ENCODE measurements around the gene WIPI1.

DNA sequence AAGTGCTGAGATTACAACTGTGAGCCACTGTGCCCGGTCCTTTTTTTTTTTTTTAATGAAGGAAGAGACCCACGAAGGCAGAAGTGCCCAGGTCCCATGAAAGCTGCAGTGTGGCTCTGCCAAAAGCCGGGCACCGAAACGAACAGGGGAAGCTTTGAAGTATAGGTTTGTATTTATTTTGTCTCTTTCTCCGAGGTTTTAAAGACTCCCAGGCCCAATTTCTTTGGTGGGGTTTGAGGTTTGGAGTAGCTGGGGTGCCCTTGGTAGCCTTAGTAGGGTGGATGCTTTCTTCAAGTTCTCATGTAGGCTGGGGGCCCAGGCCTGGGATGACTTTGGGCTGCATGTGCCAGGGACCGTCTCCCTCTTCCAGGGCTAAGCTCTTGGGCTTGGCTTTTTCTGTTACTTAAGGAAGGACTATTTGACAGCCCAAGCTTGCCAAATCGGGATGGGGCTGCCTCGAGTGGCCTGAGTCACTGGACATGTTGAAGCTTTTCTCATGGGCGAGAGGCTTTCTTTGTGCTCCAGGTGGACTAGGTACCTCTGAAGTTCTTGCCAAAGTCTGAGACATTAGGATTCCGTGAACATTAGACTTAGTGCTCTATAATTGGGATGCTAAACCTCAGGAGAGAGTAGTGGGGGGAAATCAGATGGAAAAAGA is 66.3 kb downstream of the WIPI1 start:
- no peak for TF ChIP-seq REST (IDR thresholded peaks at IDR 0.05; ENCODE audit: insufficient read depth in 1 of 2, low read depth in 2 of 2, low read length in 1 of 2)
- TF ChIP-seq, protein P1, sequence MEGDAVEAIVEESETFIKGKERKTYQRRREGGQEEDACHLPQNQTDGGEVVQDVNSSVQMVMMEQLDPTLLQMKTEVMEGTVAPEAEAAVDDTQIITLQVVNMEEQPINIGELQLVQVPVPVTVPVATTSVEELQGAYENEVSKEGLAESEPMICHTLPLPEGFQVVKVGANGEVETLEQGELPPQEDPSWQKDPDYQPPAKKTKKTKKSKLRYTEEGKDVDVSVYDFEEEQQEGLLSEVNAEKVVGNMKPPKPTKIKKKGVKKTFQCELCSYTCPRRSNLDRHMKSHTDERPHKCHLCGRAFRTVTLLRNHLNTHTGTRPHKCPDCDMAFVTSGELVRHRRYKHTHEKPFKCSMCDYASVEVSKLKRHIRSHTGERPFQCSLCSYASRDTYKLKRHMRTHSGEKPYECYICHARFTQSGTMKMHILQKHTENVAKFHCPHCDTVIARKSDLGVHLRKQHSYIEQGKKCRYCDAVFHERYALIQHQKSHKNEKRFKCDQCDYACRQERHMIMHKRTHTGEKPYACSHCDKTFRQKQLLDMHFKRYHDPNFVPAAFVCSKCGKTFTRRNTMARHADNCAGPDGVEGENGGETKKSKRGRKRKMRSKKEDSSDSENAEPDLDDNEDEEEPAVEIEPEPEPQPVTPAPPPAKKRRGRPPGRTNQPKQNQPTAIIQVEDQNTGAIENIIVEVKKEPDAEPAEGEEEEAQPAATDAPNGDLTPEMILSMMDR (IDR thresholded peaks at IDR 0.05) = no peak

Data from Panc1 (cell line).